HepG2 (cell line): ENCODE results near the gene OGFOD3. TPM values are rescaled to one million over a fixed set of nuclear protein-coding genes. Genes with fewer than 3 reads are reported as not detected.

Source experiments
- ATF3 ChIP-seq: sonication (generic); formaldehyde crosslinking; IDR thresholded peaks from 2 replicates; pipeline ENCODE4 v1.4.0; 2020; ENCODE audit warnings: missing genetic modification reagents
- CENPBD1 ChIP-seq: sonication (generic); formaldehyde crosslinking; IDR thresholded peaks from 2 replicates; pipeline ENCODE4 v1.8.0; 2022; ENCODE audit warnings: missing genetic modification reagents, low read depth, mild to moderate bottlenecking, borderline replicate concordance
- DR1 ChIP-seq: sonication (generic); formaldehyde crosslinking; IDR thresholded peaks from 2 replicates; pipeline ENCODE4 v1.8.0; 2021; ENCODE audit warnings: mild to moderate bottlenecking, missing genetic modification reagents, inconsistent platforms
- EED ChIP-seq: sonication (generic); formaldehyde crosslinking; IDR thresholded peaks from 2 replicates; pipeline ENCODE4 v1.5.0; 2020; ENCODE audit warnings: mild to moderate bottlenecking, missing genetic modification reagents
- EHMT2 ChIP-seq: fragments of 200-600 bp; sonication (generic); IDR thresholded peaks from 2 replicates; pipeline ENCODE4 v1.7.0; 2017; ENCODE audit warnings: antibody characterized with exemption, low read depth, low read length, borderline replicate concordance
- FOXA3 ChIP-seq: IDR thresholded peaks from 2 replicates; pipeline ENCODE4 v1.6.1; 2016; ENCODE audit warnings: missing genetic modification reagents, missing compliant biosample characterization
- GRHL1 ChIP-seq: sonication (generic); formaldehyde crosslinking; conservative IDR thresholded peaks from 2 replicates; pipeline ENCODE4 v1.8.0; 2022; ENCODE audit warnings: missing genetic modification reagents
- HES4 ChIP-seq: sonication (generic); formaldehyde crosslinking; IDR thresholded peaks from 2 replicates; pipeline ENCODE4 v1.9.0; 2021; ENCODE audit warnings: mild to moderate bottlenecking, missing genetic modification reagents, borderline replicate concordance
- ISX ChIP-seq: sonication (generic); formaldehyde crosslinking; conservative IDR thresholded peaks from 2 replicates; pipeline ENCODE4 v1.5.0; 2020; ENCODE audit warnings: missing genetic modification reagents
- KDM5B ChIP-seq: sonication (generic); formaldehyde crosslinking; IDR thresholded peaks from 2 replicates; pipeline ENCODE4 v1.4.0; 2020; ENCODE audit warnings: missing genetic modification reagents, mild to moderate bottlenecking, borderline replicate concordance
- MED13 ChIP-seq: sonication (generic); formaldehyde crosslinking; IDR thresholded peaks from 2 replicates; pipeline ENCODE4 v1.5.0; 2020; ENCODE audit warnings: missing genetic modification reagents
- MEF2D ChIP-seq: sonication (generic); formaldehyde crosslinking; IDR thresholded peaks from 2 replicates; pipeline ENCODE4 v1.5.1; 2020; ENCODE audit warnings: mild to moderate bottlenecking, missing genetic modification reagents
- MTA1 ChIP-seq: sonication (generic); formaldehyde crosslinking; IDR thresholded peaks from 2 replicates; pipeline ENCODE4 v1.4.0; 2020; ENCODE audit warnings: missing genetic modification reagents, mild to moderate bottlenecking, borderline replicate concordance
- MTA3 ChIP-seq: sonication (generic); formaldehyde crosslinking; IDR thresholded peaks from 2 replicates; pipeline ENCODE4 v1.4.0; 2020; ENCODE audit warnings: missing genetic modification reagents
- NFIB ChIP-seq: sonication (generic); formaldehyde crosslinking; IDR thresholded peaks from 2 replicates; pipeline ENCODE4 v1.9.0; 2021; ENCODE audit warnings: missing genetic modification reagents, mild to moderate bottlenecking, borderline replicate concordance
- NR2C2 ChIP-seq: sonication (generic); formaldehyde crosslinking; IDR thresholded peaks from 2 replicates; pipeline ENCODE4 v1.4.0; 2020; ENCODE audit warnings: missing genetic modification reagents, mild to moderate bottlenecking, moderate library complexity, borderline replicate concordance
- PATZ1 ChIP-seq: sonication (generic); formaldehyde crosslinking; IDR thresholded peaks from 2 replicates; pipeline ENCODE4 v1.4.0; 2020; ENCODE audit warnings: missing genetic modification reagents
- POGZ ChIP-seq: sonication (generic); formaldehyde crosslinking; IDR thresholded peaks from 2 replicates; pipeline ENCODE4 v1.4.0; 2020; ENCODE audit warnings: mild to moderate bottlenecking, missing genetic modification reagents
- SAP130 ChIP-seq: IDR thresholded peaks from 2 replicates; pipeline ENCODE4 v1.6.1; 2016; ENCODE audit warnings: low read depth
- TBP ChIP-seq: sonication (generic); formaldehyde crosslinking; IDR thresholded peaks from 2 replicates; pipeline ENCODE4 v1.5.0; 2020; ENCODE audit warnings: missing genetic modification reagents
- TBX2 ChIP-seq: sonication (generic); formaldehyde crosslinking; IDR thresholded peaks from 2 replicates; pipeline ENCODE4 v1.5.0; 2020; ENCODE audit warnings: missing genetic modification reagents, mild to moderate bottlenecking, borderline replicate concordance
- ZBTB20 ChIP-seq: sonication (generic); formaldehyde crosslinking; IDR thresholded peaks from 2 replicates; pipeline ENCODE4 v1.8.1; 2023; ENCODE audit warnings: missing genetic modification reagents, low read depth, mild to moderate bottlenecking, borderline replicate concordance
- ZNF746 ChIP-seq: sonication (generic); formaldehyde crosslinking; IDR thresholded peaks from 2 replicates; pipeline ENCODE4 v1.8.0; 2022; ENCODE audit warnings: mild to moderate bottlenecking, missing genetic modification reagents
- polyA plus RNA-seq, 8 experiments: library from polyadenylated mRNA; depleted of rRNA in 3 of 8; stranded (reverse) in 7 of 8; unstranded in 1 of 8; fragments of >200 nt; fragmentation: Illumina TruSeq in 4 of 8; extraction: Trizol in 4 of 8; gene quantifications; 2 replicates each; pipeline versions ENCODE4 v1.2.1 to v1.2.3, GENCODE V29; 2011 to 2016; ENCODE audit warnings: low read depth in 4 of 8, missing spikeins in 1 of 8, mixed read lengths in 1 of 8; ENCODE audit not compliant: insufficient read depth in 1 of 8
- total RNA-seq, 5 experiments: library from RNA; depleted of rRNA; stranded (reverse); fragments of >200 nt; fragmentation: Illumina TruSeq; extraction: Trizol; gene quantifications; 2 replicates each; pipeline ENCODE4 v1.2.3, GENCODE V29; 2016; ENCODE audit warnings: low read depth in 1 of 5

OGFOD3 gene
- total and polyA plus RNA-seq, 2 of the 13 experiments (the other 11 are each of a cell fraction or from before 2014, with no cell fraction given) = 40.0 to 42.1 TPM

- TF ChIP-seq PATZ1 = peak; percentile 99
- TF ChIP-seq SAP130 (CRISPR knock-in tag) = peak; percentile 96
- no peak for TF ChIP-seq EED
- peak; percentile 97 for TF ChIP-seq TBX2 (CRISPR knock-in tag)
- no peak for TF ChIP-seq CENPBD1 (CRISPR knock-in tag)
- no peak for TF ChIP-seq GRHL1 (CRISPR knock-in tag)
- TF ChIP-seq ISX (CRISPR knock-in tag) = no peak
- TF ChIP-seq KDM5B (CRISPR knock-in tag) = peak; percentile 64; the same call in 1 of the 2 replicates
- TF ChIP-seq DR1 (CRISPR knock-in tag) = peak; percentile 51; the same call in 1 of the 2 replicates
- no peak for TF ChIP-seq HES4 (CRISPR knock-in tag)
- TF ChIP-seq FOXA3 (CRISPR knock-in tag) = peak; percentile 97
- TF ChIP-seq MED13 (CRISPR knock-in tag) = peak; percentile 98
- no peak for TF ChIP-seq EHMT2
- TF ChIP-seq MTA1 (CRISPR knock-in tag) = peak; percentile 93
- no peak for TF ChIP-seq MTA3
- peak; percentile 97 for TF ChIP-seq MEF2D
- TF ChIP-seq TBP = no peak
- peak; percentile 89 for TF ChIP-seq ZBTB20
- peak; percentile 94 for TF ChIP-seq NR2C2 (CRISPR knock-in tag)
- peak; percentile 74; the same call in 1 of the 2 replicates for TF ChIP-seq ATF3 (CRISPR knock-in tag)
- peak; percentile 98 for TF ChIP-seq ZNF746
- TF ChIP-seq NFIB (CRISPR knock-in tag) = no peak
- peak; percentile 75 for TF ChIP-seq POGZ
Observed at GRCh38 chr17:82346342-82347300, 71.8 kb downstream of the OGFOD3 start (continued).
